NCI-H1436 (cell line): Measurements from ENCODE around the gene MAMDC2.
"Not testable (repeated sequence)": the region's sequence is repeated elsewhere in the genome, so short reads cannot be mapped to it uniquely, and the experiment has no call there.

Experiments used
- DNase-seq: peaks from one replicate; lab custom pipeline; 2025; lab: John Stamatoyannopoulos, UW

The MAMDC2 gene

GRCh38 chr9:70036641-70037040 is 7.0 kb upstream of the MAMDC2 start:
- DNase-seq: no peak

GRCh38 chr9:70038171-70038621 is 5.5 kb upstream of the MAMDC2 start:
- not testable (repeated sequence) for DNase-seq

- no peak for DNase-seq
Measured at GRCh38 chr9:70040376-70040903, 3.2 kb upstream of the MAMDC2 start.

- no peak for DNase-seq
Measured at GRCh38 chr9:70042461-70043215, 1.0 kb upstream of the MAMDC2 start.

GRCh38 chr9:70043285-70043684 is 363 bp upstream of the MAMDC2 start:
- DNase-seq: no peak

- DNase-seq: no peak
Measured at GRCh38 chr9:70044490-70045307, 1.1 kb downstream of the MAMDC2 start.

GRCh38 chr9:70045452-70045851 is 1.8 kb downstream of the MAMDC2 start:
- DNase-seq: no peak

GRCh38 chr9:70046274-70047070 is 2.8 kb downstream of the MAMDC2 start:
- DNase-seq: no peak

- no peak for DNase-seq
Measured at GRCh38 chr9:70049236-70049635, 5.6 kb downstream of the MAMDC2 start.

GRCh38 chr9:70049672-70050271 is 6.1 kb downstream of the MAMDC2 start:
- DNase-seq: no peak

- no peak for DNase-seq
Measured at GRCh38 chr9:70052768-70053167, 9.1 kb downstream of the MAMDC2 start.

- DNase-seq: no peak
Measured at GRCh38 chr9:70053864-70054263, 10.2 kb downstream of the MAMDC2 start.

GRCh38 chr9:70054521-70054920 is 10.9 kb downstream of the MAMDC2 start:
- no peak for DNase-seq

GRCh38 chr9:70055406-70056210 is 12.0 kb downstream of the MAMDC2 start:
- no peak for DNase-seq

- no peak for DNase-seq
Measured at GRCh38 chr9:70056211-70056944, 12.7 kb downstream of the MAMDC2 start.

GRCh38 chr9:70058569-70059116 is 15.0 kb downstream of the MAMDC2 start:
- DNase-seq: no peak

- DNase-seq: no peak
Measured at GRCh38 chr9:70060148-70060882, 16.7 kb downstream of the MAMDC2 start.

GRCh38 chr9:70060883-70061507 is 17.3 kb downstream of the MAMDC2 start:
- no peak for DNase-seq

GRCh38 chr9:70061776-70062175 is 18.1 kb downstream of the MAMDC2 start:
- DNase-seq: no peak
